ENCODE measurements around the gene ATP9B. TPM values are rescaled to one million over a fixed set of nuclear protein-coding genes. Genes with fewer than 3 reads are reported as not detected.

Gene ATP9B
- polyA plus RNA-seq, 1 of the 3 experiments (the other 2 are of a cell fraction): 11.2 TPM

GRCh38 chr18:79411614-79412526 is 342.7 kb downstream of the ATP9B start:
- H3K9ac ChIP-seq: no peak overlapping the region
- DNase-seq: no peak
- H4K20me1 ChIP-seq (ENCODE audit: insufficient read depth): no peaks in the 10 kb centered on the region
- TF ChIP-seq FOXJ3 (CRISPR knock-in tag; IDR thresholded peaks at IDR 0.05): no peak
- TF ChIP-seq JUND (IDR thresholded peaks at IDR 0.05): no peak
- no peak for TF ChIP-seq MEF2A (IDR thresholded peaks at IDR 0.05; ENCODE audit: borderline replicate concordance, low read depth)
- TF ChIP-seq MXI1 (IDR thresholded peaks at IDR 0.05; ENCODE audit: low read depth, low read length): no peak
- no peak for TF ChIP-seq SIN3A (IDR thresholded peaks at IDR 0.05; ENCODE audit: borderline replicate concordance, low read depth, low read length)
- H3K79me2 ChIP-seq (ENCODE audit: insufficient read depth): no peaks in the 10 kb centered on the region
- H3K4me2 ChIP-seq: no peak overlapping the region
- H3K27me3 ChIP-seq (ENCODE audit: insufficient read depth): peaks cover 79% of the 10 kb centered on the region
- no peaks in the 10 kb centered on the region for H3F3A ChIP-seq (replicated peaks; ENCODE audit: insufficient read depth)
- WGBS (ENCODE audit: low lambda C conversion rate): 17% methylated on average over 33 of the region's 47 CpGs
- H3K4me1 ChIP-seq (ENCODE audit: control insufficient read depth in 1 of 2, insufficient read depth in 2 of 2, low read depth in 1 of 2, low read length in 1 of 2): no peaks in the 10 kb centered on the region
- no peak overlapping the region for H3K27ac ChIP-seq (ENCODE audit: low read depth in 2 of 2, low read length in 1 of 2)
- no peak overlapping the region for H3K4me3 ChIP-seq (ENCODE audit: low read depth in 2 of 2, low read length in 1 of 2)
- no peaks in the 10 kb centered on the region for H3K36me3 ChIP-seq (replicated peaks in 1 of 2; ENCODE audit: control insufficient read depth in 1 of 2, insufficient read depth in 2 of 2, low read length in 1 of 2)
- POLR2A ChIA-PET: no interaction called here
- H3K9me3 ChIP-seq: no peaks in the 10 kb centered on the region
- no peaks in the 10 kb centered on the region for H3K9me2 ChIP-seq
- no peak overlapping the region for H2AFZ ChIP-seq (ENCODE audit: low read depth)
- CTCF ChIA-PET: no interaction called here

- no peak for DNase-seq
- TF ChIP-seq RCOR1 (IDR thresholded peaks at IDR 0.05; ENCODE audit: low read length) (no peak), ELF1 (IDR thresholded peaks at IDR 0.05) (no peak), CHD2 (IDR thresholded peaks at IDR 0.05; ENCODE audit: low read length, partially characterized antibody) (no peak), FOXJ3 (CRISPR knock-in tag; IDR thresholded peaks at IDR 0.05) (no peak), RAD21 (IDR thresholded peaks at IDR 0.05; ENCODE audit: low read length) (no peak), USF1 (IDR thresholded peaks at IDR 0.05; ENCODE audit: borderline replicate concordance, low read depth) (no peak), ZBTB33 (IDR thresholded peaks at IDR 0.05; ENCODE audit: borderline replicate concordance, low read depth) (no peak), RFX5 (IDR thresholded peaks at IDR 0.05; ENCODE audit: low read length) (no peak), EZH2phosphoT487 (IDR thresholded peaks at IDR 0.05; ENCODE audit: borderline replicate concordance, low read depth) (no peak), SIN3A (IDR thresholded peaks at IDR 0.05; ENCODE audit: borderline replicate concordance, low read depth, low read length) (no peak), YY1 (IDR thresholded peaks at IDR 0.05; ENCODE audit: low read depth) (no peak), JUND (IDR thresholded peaks at IDR 0.05) (no peak), NRF1 (IDR thresholded peaks at IDR 0.05; ENCODE audit: low read depth, low read length) (no peak), RXRA (IDR thresholded peaks at IDR 0.05; ENCODE audit: borderline replicate concordance, low read depth) (no peak), MXI1 (IDR thresholded peaks at IDR 0.05; ENCODE audit: low read depth, low read length) (no peak), TCF12 (IDR thresholded peaks at IDR 0.05) (no peak)
- POLR2A ChIA-PET: no interaction called here
- Histone ChIP-seq H3K79me2 (ENCODE audit: insufficient read depth) (no peaks in the 10 kb centered on the region), H3F3A (replicated peaks; ENCODE audit: insufficient read depth) (no peaks in the 10 kb centered on the region), H2AFZ (ENCODE audit: low read depth) (no peak overlapping the region), H3K27ac (ENCODE audit: low read depth in 2 of 2, low read length in 1 of 2) (no peak overlapping the region), H3K27me3 (ENCODE audit: insufficient read depth) (peaks cover 71% of the 10 kb centered on the region), H3K36me3 (replicated peaks in 1 of 2; ENCODE audit: control insufficient read depth in 1 of 2, insufficient read depth in 2 of 2, low read length in 1 of 2) (no peaks in the 10 kb centered on the region), H3K4me3 (ENCODE audit: low read depth in 2 of 2, low read length in 1 of 2) (no peak overlapping the region), H4K20me1 (ENCODE audit: insufficient read depth) (no peaks in the 10 kb centered on the region), H3K4me1 (ENCODE audit: control insufficient read depth in 1 of 2, insufficient read depth in 2 of 2, low read depth in 1 of 2, low read length in 1 of 2) (no peaks in the 10 kb centered on the region), H3K9me3 (no peaks in the 10 kb centered on the region), H3K9me2 (no peaks in the 10 kb centered on the region), H3K4me2 (no peak overlapping the region), H3K9ac (no peak overlapping the region)
- WGBS (ENCODE audit: low lambda C conversion rate): 28% methylated on average over 13 of the region's 16 CpGs
- CTCF ChIA-PET: no interaction called here
Observed at GRCh38 chr18:79413025-79413424, 343.8 kb downstream of the ATP9B start.
